HUES48 (cell line): ENCODE results near the gene ALDOB.
A peak's percentile ranks its signal among the peaks of the same experiment; 100 is the strongest.
"Not testable (repeated sequence)": the region's sequence is repeated elsewhere in the genome, so short reads cannot be mapped to it uniquely, and the experiment has no call there.

ENCODE experiments used
- H3K27ac ChIP-seq: one replicate; pipeline ENCODE4 v1.7.0; 2013; ENCODE audit warnings: low read depth, low read length, inconsistent platforms
- H3K27me3 ChIP-seq: 2 replicates; pipeline ENCODE4 v1.6.1; 2013; ENCODE audit warnings: mild to moderate bottlenecking, low read length; ENCODE audit not compliant: control insufficient read depth, insufficient read depth
- H3K36me3 ChIP-seq: 2 replicates; pipeline ENCODE4 v1.6.1; 2013; ENCODE audit warnings: low read length; ENCODE audit not compliant: control insufficient read depth, insufficient read depth
- H3K4me1 ChIP-seq: 2 replicates; pipeline ENCODE4 v1.6.1; 2013; ENCODE audit warnings: mild to moderate bottlenecking, low read length; ENCODE audit not compliant: control insufficient read depth, insufficient read depth
- H3K4me3 ChIP-seq: 2 replicates; pipeline ENCODE4 v1.5.1; 2013; ENCODE audit warnings: mild to moderate bottlenecking, low read depth, low read length
- H3K9ac ChIP-seq: 2 replicates; pipeline ENCODE4 v1.6.1; 2013; ENCODE audit warnings: mild to moderate bottlenecking, low read depth, low read length, moderate library complexity
- H3K9me3 ChIP-seq: 2 replicates; pipeline ENCODE4 v1.6.1; 2013; ENCODE audit warnings: low read length; ENCODE audit not compliant: control insufficient read depth, insufficient read depth

Gene ALDOB

DNA sequence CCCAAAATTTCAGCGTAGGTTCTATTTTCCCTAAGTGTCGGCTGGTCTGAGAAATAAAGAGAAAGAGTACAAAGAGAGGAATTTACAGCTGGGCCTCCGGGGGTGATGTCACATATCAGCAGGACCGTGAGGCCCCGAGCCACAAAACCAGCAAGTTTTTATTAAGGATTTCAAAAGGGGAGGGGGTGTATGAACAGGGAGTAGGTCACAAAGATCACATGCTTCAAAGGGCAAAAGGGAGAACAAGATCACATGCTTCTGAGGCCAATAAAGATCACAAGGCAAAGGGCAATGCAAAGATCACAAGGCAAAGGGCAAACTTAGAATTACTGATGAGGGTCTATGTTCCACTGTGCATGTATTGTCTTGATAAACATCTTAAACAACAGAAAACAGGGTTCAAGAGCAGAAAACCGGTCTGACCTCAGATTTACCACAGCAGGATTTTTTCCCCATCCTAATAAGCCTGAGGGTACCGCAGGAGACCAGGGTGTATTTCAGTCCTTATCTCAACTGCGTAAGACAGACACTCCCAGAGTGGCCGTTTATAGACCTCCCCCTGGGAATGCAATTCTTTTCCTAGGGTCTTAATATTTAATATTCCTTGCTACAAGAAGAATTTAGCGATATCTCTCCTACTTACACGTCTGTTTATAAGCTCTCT lies 50.6 kb downstream of the ALDOB start, which contains the start of gene BAAT:
Gene BAAT (minus strand): TSS at position 134 of the 664 bp plus-strand sequence. CDS start 13,602 bp downstream, outside the sequence.
- not testable (repeated sequence) for H3K27me3 ChIP-seq, H3K27ac ChIP-seq, H3K9me3 ChIP-seq, H3K9ac ChIP-seq
- H3K4me1 ChIP-seq = peaks cover 15% of the 10 kb centered on the region
- H3K36me3 ChIP-seq = peaks cover 39% of the 10 kb centered on the region
- H3K4me3 ChIP-seq = 0 out of 2 replicates have a peak within 1 kb of the TSS, but pooled peaks have one; percentile 16

DNA sequence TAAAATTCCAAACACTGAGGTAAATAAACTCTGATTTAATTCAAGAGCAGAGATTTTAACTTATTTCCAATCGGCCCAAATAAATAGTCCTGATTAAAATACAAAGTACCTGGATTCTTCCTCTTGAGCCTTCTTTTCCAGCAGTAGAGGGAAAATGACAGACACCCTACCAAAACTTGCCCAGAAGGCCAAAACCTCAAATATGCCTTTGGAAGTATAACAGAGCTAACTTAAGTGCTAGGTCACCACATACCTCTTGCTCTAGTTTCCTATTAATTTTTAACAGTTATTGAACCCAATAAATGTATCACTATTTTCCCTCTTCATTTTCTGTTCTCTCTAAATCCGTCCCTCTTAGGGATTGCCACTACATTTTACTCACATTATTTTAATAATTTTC lies 52.2 kb downstream of the ALDOB start:
- Histone ChIP-seq H3K4me3 (no peak overlapping the region), H3K27me3 (no peaks in the 10 kb centered on the region), H3K27ac (no peak overlapping the region), H3K9me3 (peaks cover 10% of the 10 kb centered on the region), H3K36me3 (peaks cover 23% of the 10 kb centered on the region), H3K9ac (no peak overlapping the region), H3K4me1 (peaks cover 15% of the 10 kb centered on the region)

DNA sequence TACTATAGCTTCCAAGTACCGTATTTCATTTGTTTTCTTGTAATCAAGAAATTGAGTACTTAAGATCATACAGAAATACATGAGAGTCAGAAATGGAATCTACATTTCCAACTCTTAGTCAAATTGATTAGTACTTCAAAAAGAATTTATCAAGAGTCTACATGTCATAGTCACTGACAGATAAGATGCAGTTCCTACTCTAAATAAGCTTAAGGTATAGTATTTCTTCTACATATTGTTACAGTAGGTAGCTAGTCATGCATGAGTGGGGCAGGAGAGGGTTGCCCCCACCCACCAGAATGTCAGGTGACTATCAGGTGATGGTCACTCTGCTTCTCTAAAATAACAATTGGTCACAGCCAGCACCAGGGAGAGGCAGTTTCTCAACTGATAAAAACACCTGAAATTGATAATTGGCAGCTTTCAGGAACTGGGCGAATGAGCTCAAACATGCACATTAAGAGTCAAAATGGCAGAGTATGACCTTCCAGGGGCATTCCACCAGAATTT lies 53.7 kb downstream of the ALDOB start:
- Histone ChIP-seq H3K27me3 (no peaks in the 10 kb centered on the region), H3K36me3 (0 out of 2 replicates have a peak, but pooled peaks cover 9% of the 10 kb centered on the region), H3K4me1 (peaks cover 15% of the 10 kb centered on the region)

DNA sequence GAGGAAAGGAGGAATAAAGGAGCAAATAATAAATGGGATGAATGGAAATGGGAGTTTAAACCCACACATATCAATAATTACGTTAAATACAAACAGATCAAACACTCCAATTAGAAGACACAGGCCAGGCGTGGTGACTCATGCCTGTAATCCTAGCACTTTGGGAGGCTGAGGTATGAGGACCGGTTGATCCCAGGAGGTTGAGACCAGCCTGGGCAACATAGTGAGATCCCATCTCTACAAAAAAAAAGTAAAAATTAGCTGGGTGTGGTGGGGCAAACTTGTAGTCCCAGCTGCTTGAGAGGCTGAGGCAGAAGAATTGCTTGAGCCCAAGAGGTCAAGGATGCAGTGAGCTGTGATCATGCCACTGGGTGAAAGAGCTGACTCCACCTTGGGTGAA lies 54.5 kb downstream of the ALDOB start:
- peaks cover 15% of the 10 kb centered on the region for H3K4me1 ChIP-seq
- no peak overlapping the region for H3K9ac ChIP-seq
- no peak overlapping the region for H3K4me3 ChIP-seq
- H3K27me3 ChIP-seq = no peaks in the 10 kb centered on the region
- H3K9me3 ChIP-seq = peaks cover 8% of the 10 kb centered on the region
- H3K36me3 ChIP-seq = 0 out of 2 replicates have a peak, but pooled peaks cover 1% of the 10 kb centered on the region
- no peak overlapping the region for H3K27ac ChIP-seq

More for the DNA sequence above, 53.7 kb downstream of the ALDOB start:
- Histone ChIP-seq H3K27ac (no peak overlapping the region), H3K4me3 (no peak overlapping the region), H3K9me3 (peaks cover 10% of the 10 kb centered on the region), H3K9ac (no peak overlapping the region)

DNA sequence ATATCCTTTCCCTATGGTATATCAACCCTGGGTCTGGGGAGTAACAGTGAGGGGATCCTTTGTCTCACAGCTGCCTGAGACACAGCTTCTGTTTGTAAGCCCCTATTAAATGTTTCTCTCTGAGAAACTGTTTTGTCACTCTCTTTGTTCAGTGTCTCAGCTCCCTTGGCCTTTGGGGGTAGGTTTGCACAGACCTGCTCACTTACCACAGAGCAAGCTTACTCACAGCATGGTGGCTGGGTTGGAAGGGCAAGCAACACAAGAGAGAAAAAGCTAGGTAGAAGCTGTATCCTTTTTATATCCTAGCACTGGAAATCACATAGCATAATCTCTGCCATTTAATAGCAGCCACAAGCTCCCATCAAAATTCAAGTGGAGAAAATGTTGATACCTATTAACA lies 55.3 kb downstream of the ALDOB start:
- H3K27me3 ChIP-seq = no peaks in the 10 kb centered on the region
- no peaks in the 10 kb centered on the region for H3K36me3 ChIP-seq
- H3K4me1 ChIP-seq = peaks cover 15% of the 10 kb centered on the region
- H3K4me3 ChIP-seq = no peak overlapping the region
- peaks cover 4% of the 10 kb centered on the region for H3K9me3 ChIP-seq
- no peak overlapping the region for H3K9ac ChIP-seq
- H3K27ac ChIP-seq = no peak overlapping the region

- no peak overlapping the region for H3K4me3 ChIP-seq
- no peaks in the 10 kb centered on the region for H3K36me3 ChIP-seq
- H3K27ac ChIP-seq = no peak overlapping the region
- H3K27me3 ChIP-seq = no peaks in the 10 kb centered on the region
- no peak overlapping the region for H3K9ac ChIP-seq
- H3K9me3 ChIP-seq = no peaks in the 10 kb centered on the region
- H3K4me1 ChIP-seq = peaks cover 7% of the 10 kb centered on the region; the same call in 1 of the 2 replicates
Observed at GRCh38 chr9:101376111-101376848, 59.3 kb downstream of the ALDOB start.

GRCh38 chr9:101375546-101375945 lies 60.0 kb downstream of the ALDOB start:
- peaks cover 7% of the 10 kb centered on the region; the same call in 1 of the 2 replicates for H3K4me1 ChIP-seq
- H3K9me3 ChIP-seq = no peaks in the 10 kb centered on the region
- H3K4me3 ChIP-seq = no peak overlapping the region
- no peak overlapping the region for H3K9ac ChIP-seq
- no peak overlapping the region for H3K27ac ChIP-seq
- H3K36me3 ChIP-seq = no peaks in the 10 kb centered on the region
- no peaks in the 10 kb centered on the region for H3K27me3 ChIP-seq

DNA sequence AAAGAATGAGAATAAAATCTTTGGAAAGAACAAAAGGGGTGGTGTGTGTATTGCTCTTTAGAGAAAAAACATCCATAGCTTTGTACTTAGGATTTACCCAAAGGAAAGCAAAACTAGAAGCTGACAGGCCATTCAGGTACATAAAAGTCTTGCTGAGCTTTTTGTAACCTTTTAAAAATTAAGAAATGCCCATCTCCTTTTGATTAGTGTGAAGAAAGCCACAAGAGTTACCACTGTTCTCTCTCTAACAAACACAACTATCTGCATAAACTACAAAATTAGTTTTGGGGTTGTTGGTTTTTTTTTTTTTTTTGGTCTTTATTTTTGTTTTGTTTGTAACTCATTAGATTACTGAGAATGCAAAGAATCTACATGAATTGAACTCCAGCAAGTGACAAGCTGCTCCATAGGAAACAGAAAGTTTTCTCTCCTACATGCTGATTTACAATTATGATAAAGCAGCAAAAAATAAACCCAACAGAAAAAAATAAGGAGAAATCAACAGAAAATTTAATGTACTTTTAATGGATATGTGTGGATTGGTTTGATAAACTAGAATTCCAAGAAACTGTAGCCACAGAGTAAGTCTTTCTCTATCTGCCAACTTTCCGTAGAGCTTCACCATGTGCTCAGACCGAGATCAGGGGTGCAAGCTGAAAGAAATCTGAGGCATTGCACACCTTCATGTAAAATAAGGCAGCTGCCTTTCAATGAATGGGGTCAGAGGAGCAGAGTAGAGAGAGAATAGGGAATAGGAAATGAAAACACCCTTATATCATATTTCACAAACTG lies 63.1 kb downstream of the ALDOB start:
- H3K4me1 ChIP-seq = peaks cover 7% of the 10 kb centered on the region; the same call in 1 of the 2 replicates
- H3K27ac ChIP-seq = no peak overlapping the region
- no peaks in the 10 kb centered on the region for H3K27me3 ChIP-seq
- no peaks in the 10 kb centered on the region for H3K36me3 ChIP-seq
- H3K9ac ChIP-seq = no peak overlapping the region
- no peaks in the 10 kb centered on the region for H3K9me3 ChIP-seq
- H3K4me3 ChIP-seq = no peak overlapping the region

- Histone ChIP-seq H3K27me3 (no peaks in the 10 kb centered on the region), H3K27ac (no peak overlapping the region), H3K36me3 (no peaks in the 10 kb centered on the region), H3K9ac (no peak overlapping the region), H3K9me3 (no peaks in the 10 kb centered on the region), H3K4me3 (no peak overlapping the region), H3K4me1 (peaks cover 7% of the 10 kb centered on the region; the same call in 1 of the 2 replicates)
Observed at GRCh38 chr9:101371813-101372212, 63.8 kb downstream of the ALDOB start.
